Activated T-cell treated with anti-CD3 and anti-CD28 coated beads, Interleukin-2, amount 50 U/mL, for 48 hours (primary cell): ENCODE measurements around the gene DGLUCY.
A peak's percentile ranks its signal among the peaks of the same experiment; 100 is the strongest.
"Not testable (repeated sequence)": the region's sequence is repeated elsewhere in the genome, so short reads cannot be mapped to it uniquely, and the experiment has no call there.

Experiments used
- DNase-seq, 2 experiments: peaks; one replicate each; pipeline ENCODE4 v3.0.0-alpha.2; 2020

Gene DGLUCY

DNA sequence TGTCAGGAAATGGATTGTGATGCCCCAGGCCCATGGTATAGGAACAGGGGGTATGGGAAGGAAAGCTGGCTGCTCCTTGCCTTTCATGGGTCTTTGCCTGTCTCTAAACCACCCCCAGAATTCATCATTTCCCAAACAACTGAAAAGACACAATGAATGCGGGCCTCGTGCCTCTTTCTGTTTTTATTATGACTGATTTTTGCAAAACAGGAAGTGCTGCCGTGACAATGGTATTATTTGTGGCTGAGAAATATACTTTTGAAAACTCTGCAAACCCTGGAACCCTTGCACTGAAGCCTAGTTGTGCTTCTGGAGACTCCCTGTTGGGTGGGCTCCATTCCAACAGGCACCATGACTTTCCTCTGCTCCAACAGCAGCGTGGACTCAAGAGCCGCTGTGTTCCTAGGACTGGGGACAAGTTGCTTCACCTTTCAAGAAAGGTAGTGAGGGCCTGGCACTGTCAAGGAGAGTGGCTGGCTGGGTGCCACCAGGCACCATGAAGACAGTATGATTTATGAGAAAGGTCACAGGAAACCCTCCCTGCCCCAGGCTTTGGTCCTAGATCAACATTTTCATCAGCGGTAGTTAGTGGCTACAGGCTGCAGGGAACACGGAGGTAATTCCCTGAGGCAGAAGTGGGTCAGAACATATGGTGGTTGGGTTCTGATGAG is 4.8 kb upstream of the DGLUCY start:
- peak; percentile 57 to 58 for DNase-seq

DNA sequence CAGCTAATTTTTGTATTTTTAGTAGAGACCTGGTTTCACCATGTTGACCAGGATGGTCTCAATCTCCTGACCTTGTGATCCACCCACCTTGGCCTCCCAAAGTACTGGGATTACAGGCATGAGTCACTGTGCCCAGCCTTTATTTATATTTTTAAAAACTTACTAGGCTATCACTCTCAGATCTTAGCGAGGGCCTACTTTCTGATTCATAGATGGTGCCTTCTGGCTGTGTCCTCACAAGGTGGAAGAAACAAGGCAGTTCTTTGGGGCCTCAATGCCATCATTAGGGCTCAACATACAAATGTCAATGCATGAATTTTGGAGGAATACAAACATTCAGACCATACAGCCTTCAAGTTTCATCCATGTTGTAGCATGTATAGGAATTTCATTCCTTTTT is 2.4 kb upstream of the DGLUCY start:
- no peak for DNase-seq

DNA sequence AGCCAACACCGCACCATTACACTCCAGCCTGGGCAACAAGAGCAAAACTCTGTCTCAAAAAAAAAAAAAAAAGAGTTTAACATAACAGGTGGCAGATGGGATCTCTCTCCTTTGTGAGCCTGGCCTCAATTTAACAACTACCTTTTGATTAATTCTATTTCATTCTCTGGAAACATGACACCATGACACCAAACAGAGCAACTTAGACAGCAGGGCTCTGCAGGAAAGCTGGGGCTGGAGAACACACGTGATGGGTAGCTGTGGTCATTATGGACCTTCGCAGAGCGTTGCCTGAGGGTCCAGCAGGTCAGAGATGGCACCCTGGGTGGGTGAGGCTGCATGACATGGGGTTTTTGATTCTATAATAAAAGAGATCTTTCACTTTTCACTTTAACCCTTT is 1.7 kb upstream of the DGLUCY start:
- DNase-seq: no peak

DNA sequence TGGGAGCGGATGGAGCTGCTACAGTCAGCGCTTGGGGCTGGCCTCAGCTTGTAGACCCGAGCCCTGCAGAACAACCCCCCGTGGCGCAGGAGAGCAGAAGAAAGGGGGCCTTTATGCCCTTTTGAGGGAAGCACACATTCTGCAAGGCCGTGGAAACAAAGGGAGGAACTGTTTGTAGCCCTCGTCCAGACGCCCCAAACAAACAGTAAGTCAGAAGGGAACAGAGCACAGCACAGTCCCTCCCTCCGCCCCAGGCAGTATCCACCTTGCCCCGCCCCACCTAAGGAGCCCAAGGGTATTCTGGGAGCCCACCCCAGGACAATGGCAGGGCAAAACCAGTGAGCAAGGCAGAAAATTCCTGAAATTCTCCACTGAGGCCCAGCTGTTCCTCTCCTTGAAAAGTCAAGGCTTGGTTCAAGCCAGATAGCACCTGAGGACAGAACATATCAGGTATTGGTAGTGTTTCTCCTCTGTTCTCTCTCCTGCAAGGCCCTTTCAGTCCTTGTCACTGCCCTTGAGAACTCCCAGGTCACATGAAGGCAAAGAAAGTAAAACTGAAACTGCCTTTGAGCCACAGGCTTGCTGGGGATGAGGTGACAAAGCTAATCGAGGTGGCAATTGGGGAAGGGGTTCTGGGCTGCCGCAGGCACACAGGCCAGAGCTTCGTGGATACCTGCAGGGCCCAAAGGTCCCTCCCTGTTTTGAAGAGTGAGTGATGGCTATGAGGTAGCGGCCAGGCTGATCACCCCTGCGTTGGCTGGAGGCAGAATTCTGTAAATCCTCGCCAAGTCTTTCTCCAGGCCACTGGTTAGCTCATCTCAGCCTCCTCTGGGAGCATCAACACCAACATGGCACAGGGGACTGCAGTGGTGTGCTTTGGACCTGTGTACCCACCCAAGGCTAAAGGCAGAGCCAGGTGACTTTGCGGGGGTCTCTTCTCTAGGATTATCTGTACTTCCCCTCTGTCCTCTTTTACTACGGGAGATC is 499 bp downstream of the DGLUCY start:
- peak; percentile 83 to 84 for DNase-seq

DNA sequence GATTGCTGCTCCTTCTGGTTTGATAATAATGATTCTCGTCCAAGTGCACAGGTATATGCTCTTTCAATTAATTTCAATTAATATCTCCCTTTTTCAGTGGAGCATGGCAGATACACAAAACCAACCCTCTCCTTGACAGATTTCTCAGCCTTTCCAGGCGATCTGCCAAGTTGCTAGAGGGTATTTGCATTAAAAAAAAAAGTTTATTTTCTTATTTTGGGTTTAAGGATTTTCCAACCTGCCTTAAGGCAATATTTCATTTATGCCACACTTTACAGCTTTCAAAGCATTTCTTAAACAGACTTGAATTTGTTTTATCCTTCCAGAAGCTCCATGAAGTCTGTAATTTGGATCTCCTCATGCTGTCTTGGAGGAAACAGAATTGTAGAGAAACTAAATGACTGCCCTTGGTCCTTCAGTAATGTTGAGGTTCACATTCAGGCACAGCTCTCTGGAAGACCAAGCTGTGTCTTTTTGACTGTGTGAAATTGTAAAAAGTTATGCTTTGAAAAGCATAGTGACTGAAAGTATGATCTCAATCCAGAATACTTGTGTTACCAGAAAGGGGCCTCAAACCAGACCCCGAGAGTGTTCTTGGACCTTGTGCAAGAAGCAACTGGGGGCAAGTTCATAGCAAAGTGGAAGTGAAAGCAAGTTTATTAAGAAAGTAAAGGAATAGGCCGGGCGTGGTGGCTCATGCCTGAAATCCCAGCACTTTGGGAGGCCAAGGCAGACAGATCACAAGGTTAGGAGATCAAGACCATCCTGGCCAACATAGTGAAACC is 2.3 kb downstream of the DGLUCY start:
- peak; percentile 35 to 41 for DNase-seq

DNA sequence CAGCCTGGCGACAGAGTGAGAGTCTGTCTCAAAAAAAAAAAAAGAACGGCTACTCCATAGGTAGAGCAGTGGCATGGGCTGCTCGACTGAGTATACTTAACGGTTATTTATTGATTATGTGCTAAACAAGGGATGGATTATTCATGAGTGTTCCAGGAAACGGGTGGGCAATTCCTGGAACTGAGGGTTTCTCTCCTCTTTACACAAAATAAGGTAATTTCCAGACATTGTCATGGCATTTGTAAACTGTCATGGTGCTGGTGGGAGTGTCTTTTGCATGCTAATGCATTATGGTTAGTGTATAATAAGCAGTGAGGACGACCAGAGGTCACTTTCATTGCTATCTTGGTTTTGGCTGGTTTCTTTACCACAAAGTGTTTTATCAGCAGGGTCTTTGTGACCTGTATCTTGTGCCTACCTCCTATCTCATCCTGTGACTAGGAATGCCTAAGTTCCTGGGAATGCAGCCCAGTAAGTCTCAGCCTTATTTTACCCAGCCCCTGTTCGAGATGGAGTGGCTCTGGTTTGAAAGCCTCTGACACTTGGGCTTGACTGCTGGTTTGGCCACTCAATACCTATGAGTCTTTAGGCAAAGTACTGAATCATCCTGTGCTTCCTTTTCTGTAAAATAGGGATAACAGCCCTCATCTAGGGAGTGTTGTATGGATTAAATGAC is 3.2 kb downstream of the DGLUCY start:
- DNase-seq: peak; percentile 65 to 69

DNA sequence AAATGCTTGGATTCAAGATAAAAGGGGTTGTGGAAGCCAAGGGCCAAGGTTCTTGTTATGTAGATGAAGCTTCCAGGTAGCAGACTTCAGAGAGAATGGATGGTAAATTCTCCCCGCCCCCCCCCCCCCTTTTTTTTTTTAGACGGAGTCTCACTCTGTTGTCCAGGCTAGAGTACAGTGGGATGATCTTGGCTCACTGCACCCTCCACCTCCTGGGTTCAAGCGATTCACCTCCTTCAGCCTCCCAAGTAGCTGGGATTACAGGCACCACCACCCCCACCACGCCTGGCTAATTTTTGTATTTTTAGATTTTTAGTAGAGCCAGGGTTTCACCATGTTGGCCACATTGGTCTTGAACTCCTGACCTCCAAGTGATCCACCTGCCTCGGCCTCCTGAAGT is 4.1 kb downstream of the DGLUCY start:
- no peak for DNase-seq

DNA sequence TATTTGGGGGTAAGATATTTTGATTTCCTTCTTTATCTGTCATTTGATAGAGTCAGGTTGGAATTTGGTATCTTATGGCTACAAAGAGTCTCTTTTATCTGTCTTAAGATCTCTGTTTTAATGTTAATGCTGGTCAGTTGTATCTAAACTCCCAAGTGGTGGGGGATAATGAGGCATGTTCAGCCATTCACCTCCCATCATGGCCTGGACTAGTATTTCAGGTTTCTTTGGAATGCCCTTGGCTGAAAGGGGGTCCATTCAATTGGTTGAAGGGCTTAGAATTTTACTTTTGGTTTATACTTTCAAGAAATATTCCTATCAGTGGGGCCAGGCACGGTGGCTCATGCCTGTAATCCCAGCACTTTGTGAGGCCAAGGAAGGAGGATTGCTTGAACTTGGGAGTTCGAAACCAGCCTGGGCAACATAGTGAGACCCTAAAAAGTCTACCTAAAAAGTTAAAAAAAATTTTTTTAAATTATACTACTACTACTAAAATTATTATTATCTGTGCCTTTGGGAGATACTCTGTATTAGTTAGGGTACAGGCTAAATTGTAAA is 4.7 kb downstream of the DGLUCY start:
- no peak for DNase-seq

DNA sequence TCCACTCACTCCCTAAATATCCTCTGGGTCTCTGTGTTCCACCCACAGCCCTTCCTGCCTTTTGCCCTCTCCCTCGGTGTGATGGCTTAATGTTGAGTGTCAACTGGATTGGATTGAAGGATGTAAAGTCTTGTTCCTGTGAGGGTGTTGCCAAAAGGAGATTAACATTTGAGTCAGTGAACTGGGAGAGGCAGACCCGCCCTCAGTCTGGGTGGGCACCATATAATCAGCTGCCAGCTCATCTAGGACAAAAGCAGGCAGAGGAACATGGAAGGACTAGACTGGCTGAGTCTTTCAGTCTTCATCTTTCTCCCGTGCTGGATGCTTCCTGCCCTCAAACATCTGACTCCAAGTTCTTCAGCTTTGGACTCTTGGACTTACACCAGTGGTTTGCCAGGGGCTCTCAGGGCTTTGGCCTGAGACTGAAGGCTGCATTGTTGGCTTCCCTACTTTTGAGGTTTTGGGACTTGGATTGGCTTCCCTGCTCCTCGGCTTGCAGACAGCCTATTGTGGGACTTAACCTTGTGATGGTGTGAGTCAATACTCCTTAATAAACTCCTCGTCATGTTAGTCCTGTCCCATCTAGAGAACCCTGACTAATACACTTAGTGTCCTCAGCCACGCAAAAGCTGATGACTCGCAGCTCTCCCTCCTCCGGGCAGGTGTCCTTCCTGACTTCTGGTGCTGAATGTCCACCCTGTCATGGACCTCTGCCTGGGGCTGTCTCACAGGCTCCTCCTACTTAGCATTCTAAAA is 5.9 kb downstream of the DGLUCY start:
- DNase-seq: no peak

DNA sequence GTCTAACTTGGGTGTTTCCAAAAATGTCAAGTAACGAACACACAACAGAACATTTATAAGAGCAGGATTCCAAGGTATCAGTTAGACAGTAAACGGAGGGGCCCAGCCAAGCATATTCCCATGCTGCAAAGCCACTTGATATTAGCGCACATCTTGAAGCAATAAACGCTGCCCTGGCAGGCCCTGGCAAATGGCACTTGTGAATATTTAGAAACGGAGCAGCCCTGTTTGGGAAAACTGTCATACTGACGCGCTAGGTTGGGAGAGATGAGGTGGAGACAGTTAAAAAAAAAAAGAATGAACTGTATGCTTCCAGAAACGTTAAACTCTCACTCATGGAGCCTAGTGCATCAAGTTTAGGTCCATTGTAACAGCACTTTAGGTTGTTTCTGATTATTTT is 9.3 kb downstream of the DGLUCY start:
- DNase-seq: no peak

DNA sequence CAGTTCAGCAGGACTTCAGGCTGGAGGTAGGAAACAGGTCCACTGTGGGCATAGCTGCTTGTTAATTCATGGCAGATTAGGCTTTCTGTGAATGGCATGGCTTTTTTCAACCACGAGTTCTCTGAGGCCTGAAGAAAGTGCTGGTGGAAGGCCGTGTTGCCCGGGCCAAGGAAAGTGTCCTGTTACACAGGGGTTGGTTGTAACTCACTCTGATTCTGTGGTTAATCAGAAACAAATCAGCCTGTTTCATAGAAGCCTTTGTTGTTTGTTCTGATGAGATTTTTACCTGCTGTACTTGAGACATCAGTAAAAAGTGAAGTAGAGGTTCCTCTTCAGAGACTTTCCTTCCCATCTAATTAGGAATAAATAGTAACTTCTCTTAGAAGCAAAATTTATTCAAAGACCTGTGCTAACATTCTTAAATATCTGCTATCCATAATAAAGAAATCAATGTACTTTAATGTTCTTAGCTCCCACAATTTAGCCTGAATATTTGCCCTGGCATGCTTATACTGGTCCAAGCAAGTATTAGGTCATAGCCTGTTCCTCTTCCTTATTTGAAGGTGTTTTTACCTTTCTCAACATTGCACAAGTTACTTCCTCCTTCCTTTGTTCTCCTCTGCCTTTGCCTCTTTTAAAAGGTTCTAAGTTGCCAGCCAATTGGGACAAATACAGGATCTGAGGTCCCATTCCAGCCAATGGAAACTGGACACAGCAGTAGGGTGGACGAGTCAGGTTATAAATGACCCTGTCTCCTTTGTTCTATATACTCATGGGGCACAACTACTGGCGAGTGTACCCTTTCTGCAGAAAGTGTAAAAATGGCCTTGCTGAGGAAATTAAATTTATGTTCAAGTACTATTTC is 10.8 kb downstream of the DGLUCY start:
- not testable (repeated sequence) for DNase-seq

DNA sequence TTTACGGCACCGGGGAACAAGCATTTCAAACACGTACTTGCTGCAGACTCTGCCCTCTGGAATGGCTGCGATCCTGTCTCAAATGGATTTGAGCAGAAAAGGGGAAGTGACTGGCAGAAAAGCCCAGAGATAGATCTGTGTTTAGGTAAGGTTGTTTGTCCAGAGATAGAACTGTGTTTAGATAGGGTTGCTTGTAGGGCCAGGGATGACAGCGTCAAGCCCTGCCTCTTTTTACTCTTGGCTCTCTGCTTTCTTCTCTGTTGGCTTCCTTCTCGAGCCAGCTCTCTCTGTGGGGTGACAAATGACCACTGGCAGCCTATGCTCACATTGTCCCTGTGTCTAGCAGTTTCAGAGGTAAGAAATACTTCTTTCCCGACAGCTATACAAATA is 11.4 kb downstream of the DGLUCY start:
- DNase-seq: no peak

DNA sequence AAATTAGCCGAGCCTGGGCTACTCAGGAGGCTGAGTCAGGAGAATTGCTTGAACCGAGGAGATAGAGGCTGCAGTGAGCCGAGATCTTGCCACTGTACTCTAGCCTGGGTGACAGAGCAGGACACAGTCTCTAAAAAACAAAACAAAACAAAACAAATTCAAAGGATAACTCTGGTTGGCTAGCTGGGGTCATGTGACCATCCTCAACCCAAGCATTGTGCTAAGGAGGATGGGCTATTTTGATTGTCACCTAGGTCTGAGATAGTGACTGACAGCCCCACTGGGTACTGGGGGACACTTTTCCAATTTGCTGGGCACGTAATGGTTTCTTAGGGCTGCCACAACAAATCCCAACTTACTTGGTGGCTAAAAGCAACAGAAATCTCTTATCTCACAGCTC is 11.9 kb downstream of the DGLUCY start:
- no peak for DNase-seq

DNA sequence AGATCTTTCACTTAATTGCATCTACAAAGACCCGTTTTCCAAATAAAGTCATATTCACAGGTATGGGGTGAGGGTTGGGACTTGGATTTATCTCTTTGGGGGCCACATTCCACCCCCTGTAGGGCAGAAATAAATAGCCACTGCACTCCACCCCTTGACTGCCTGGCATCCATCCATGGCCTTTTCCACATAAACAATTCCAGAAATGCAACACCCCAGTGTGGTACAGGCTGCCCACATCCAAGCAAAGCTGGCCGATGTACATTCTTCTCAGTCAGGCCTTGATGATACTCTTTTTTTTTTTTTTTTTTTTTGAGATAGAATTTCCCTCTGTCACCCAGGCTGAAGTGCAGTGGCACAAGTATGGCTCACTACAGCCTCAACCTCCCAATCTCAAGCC is 12.9 kb downstream of the DGLUCY start:
- no peak for DNase-seq

DNA sequence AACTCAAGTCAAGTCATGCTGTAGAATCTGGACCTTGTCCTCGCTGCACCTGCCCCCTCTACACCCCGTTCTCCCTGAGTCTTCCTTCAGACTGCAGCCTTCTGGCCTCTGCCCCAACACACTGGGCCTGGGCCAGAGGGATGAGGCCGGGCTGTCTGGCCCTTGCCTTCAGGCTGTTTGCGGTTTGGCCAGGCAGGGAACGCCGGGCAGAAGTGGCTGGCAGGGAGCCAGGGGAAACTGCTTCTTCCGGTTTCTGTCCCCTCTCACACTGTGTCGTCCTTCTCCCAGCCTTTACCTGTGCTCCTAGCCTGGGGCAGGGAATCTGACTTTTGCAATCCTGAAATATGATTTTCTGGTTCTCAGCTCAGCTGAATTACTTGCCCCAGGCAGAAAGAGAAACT is 13.5 kb downstream of the DGLUCY start:
- DNase-seq: no peak

DNA sequence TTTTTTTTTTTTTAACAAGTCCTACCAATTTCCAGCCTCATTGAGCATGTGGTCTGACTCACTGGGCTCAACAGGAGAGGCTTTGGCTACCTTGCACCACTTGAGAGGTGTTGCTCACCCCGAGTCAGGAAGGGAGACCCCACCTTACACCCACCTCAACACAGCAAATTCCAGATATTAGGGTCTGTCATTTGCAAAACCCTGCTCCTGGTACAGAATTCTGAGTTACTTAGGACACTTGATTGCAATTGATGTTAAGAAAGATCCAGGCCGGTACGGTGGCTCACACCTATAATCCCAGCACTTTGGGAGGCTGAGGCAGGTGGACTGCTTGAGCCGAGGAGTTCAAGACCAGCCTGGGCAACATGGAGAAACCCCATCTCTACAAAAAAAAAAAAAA is 14.1 kb downstream of the DGLUCY start:
- DNase-seq: no peak

DNA sequence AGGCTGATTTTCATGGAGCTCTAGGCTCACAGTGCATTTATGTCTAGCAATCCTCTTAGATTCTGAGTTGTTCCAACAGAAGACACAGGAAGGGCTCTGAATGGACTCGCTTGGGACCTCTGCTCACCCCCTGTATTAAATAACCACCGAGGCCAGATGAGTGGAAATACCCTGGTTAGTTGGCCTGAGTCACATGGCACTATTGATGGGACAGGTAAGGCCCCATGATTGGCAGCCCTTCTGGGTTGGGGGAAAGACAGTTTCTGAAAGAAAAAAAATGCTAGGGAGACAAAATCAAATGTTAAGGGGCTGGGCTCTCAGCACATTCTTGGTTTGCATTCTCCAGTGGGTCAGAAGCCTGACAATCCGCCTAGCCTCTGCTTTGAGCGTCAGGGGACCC is 14.8 kb downstream of the DGLUCY start:
- DNase-seq: no peak

DNA sequence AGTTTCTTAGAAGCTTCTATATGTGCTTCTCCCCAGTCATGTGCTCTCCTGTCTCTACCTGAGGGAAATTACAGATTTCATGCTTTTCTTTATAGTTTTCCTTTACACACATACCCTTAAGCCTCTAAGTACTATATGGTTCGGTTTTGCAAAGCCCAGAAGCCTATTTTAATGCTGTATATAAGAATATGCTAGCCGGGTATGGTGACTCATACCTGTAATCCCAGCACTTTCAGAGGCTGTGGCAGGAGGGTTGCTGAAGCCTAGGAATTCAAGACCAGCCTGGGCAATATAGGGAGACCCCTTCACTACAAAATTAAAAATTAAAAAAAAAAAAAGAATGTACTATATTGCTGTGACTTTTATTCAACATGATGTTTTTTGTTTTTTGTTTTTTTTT is 15.4 kb downstream of the DGLUCY start:
- no peak for DNase-seq

DNA sequence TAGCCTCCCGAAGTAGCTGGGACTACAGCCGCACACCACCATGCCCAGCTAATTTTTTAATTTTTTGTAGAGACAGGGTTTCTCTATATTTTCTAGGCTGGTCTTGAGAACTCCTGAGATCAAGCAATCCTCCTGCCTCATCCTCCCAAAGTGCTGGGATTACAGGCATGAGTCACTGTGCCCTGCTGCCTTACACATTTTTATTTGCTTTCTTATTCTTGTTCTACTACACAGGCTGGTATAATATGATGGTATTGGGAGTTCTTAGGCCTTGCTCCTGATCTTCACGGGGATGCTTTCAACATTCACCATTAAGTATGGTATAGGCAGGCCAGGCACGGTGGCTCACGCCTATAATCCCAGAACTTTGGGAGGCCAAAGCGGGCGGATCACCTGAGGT is 21.2 kb downstream of the DGLUCY start:
- DNase-seq: no peak

DNA sequence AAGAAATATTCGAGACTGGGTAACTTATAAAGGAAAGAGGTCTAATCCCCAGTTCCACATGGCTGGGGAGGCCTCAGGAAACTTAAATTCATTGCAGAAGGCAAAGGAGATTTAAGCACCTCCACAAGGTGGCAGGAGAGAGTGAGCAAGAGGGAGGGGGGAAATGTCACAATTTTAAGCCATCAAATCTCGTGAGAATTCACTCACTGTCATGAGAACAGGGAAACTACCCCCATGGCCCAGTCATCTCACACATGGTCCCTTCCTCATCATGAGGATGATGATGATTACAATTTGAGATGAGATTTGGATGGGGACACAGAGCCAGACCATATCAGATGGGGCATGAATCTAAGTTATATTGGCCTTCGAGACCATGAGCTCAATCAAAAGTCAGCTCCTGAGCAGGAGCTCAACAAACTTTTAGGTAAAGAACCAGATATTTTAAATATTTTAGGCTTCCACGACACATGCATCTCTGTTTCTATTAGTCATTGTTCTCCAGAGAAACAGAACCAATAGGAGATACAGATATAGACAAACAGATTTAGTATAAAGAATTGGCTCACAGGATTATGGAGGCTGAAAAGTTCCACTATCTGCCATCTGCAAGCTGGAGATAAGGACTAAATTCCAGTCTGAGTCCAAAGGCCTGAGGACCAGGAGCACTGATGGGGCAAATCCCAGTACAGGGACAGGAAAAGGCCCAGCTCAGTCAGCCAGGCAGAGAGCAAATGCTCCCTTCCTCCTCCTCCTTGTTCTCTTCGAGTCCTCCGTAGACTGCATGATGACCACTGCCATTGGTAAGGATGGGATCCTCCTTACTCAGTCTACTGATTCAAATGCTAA is 24.9 kb downstream of the DGLUCY start:
- peak; percentile 65 to 67 for DNase-seq
